Psoas muscle (tissue), 8 donors: ENCODE measurements around the gene TSKU. TPM values are rescaled to one million over a fixed set of nuclear protein-coding genes. Genes with fewer than 3 reads are reported as not detected.

Experiments
- ATAC-seq, 4 donors: fragments of 200-7000 bp; cut with Tn5 transposase; one replicate each; pipeline ENCODE4 v1.9.1; 2020; ENCODE audit warnings: moderate library complexity in 3 of 4, mild to moderate bottlenecking in 2 of 4
- DNase-seq, 2 donors: peaks; one replicate each; pipeline ENCODE4 v3.0.0-alpha.2; 2020
- H3K27ac ChIP-seq: fragments of 200-600 bp; one replicate; pipeline ENCODE4 v1.8.0; 2022
- H3K27me3 ChIP-seq, 3 donors: fragments of 200-600 bp in 1 of 3; one replicate each; pipeline versions ENCODE4 v1.6.1 to v1.8.0; 2013 to 2022; ENCODE audit warnings: low read length in 2 of 3, mild to moderate bottlenecking in 2 of 3, moderate library complexity in 1 of 3; ENCODE audit not compliant: insufficient read depth in 3 of 3
- H3K36me3 ChIP-seq, 2 donors: fragments of 200-600 bp in 1 of 2; one replicate each; pipeline versions ENCODE4 v1.6.1 to v1.8.0; 2013 to 2022; ENCODE audit warnings: low read depth in 1 of 2, mild to moderate bottlenecking in 1 of 2, moderate library complexity in 1 of 2; ENCODE audit not compliant: insufficient read depth in 1 of 2
- H3K4me1 ChIP-seq: fragments of 200-600 bp; one replicate; pipeline ENCODE4 v1.8.0; 2022
- H3K4me3 ChIP-seq: fragments of 200-600 bp; one replicate; pipeline ENCODE4 v1.8.0; 2022; ENCODE audit warnings: mild to moderate bottlenecking
- H3K9me3 ChIP-seq: fragments of 200-600 bp; one replicate; pipeline ENCODE4 v1.8.0; 2022
- WGBS, 3 donors: extraction: QIAGEN DNeasy Blood & Tissue Kit; methylation state at CpG; one replicate each; pipeline versions ENCODE4 v1.1.6 to v1.1.7; 2013; 5-methylcytosine and 5-hydroxymethylcytosine counted together
- intact Hi-C, 2 donors: fragments of 100-400 bp; cut with DNase I; formaldehyde crosslinking; loops; one replicate each; pipeline versions ENCODE4 v1.11.0 to v1.14.2; 2022
- polyA plus RNA-seq, 3 donors: library from polyadenylated mRNA; stranded (reverse); fragments of 200-250 nt; gene quantifications; one replicate each; pipeline ENCODE4 v1.2.3, GENCODE V29; 2013
- total RNA-seq, 4 donors: library from RNA; stranded (reverse); fragmentation: NEBNext Ultra II Directional in 2 of 4; extraction: Animal tissue kit (Norgen Biotek cat#: 25700) in 2 of 4; gene quantifications; one replicate each; pipeline versions ENCODE4 v1.2.1 to v1.2.4, GENCODE V29; 2021 to 2023
- TF ChIP-seq, protein P1 (sequence below): fragments of 200-600 bp; IDR thresholded peaks from one replicate; pipeline ENCODE4 v1.8.0; 2022; ENCODE audit warnings: antibody characterized with exemption
- donor health status: healthy with polysubstance abuse.
- donor health status: DM: no; HTN: no; CAD: no; lungs with moderate emphysema.
- donor health status: Bipolar disorder and iron deficiency.
- donor health status: healthy.
- donor health status: DM: yes; HTN: yes; CAD: no.
- donor health status: DM: no; HTN: no; CAD: no.
- donor health status: DM: no; HTN: no; CAD: no.
- donor health status: DM: yes; HTN: yes; CAD: no.

The TSKU gene
- total and polyA plus RNA-seq, 7 donors = 3.1 to 11.4 (median 4.0) TPM

DNA sequence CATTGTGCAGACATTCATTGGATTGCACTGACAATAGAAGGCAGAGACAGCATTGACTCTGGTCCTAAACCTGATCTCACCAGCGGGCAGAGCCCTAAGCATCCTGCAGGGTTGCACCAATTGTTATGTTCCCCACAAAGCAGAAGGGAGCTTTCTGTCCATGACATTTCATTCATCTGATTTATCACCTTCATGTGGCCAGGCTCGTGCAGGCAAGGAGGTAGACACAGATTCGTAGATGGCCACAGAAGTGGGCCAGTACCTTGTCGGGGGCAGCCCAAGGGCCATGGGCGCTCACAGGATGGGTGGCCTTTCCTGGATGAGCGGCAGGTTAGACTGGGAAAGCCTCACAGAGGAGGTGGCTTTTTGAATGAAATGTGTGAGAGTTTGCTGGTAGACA, 2.9 kb downstream of the TSKU start:
- H3K9me3 ChIP-seq = no peaks in the 10 kb centered on the region
- TF ChIP-seq, protein P1, sequence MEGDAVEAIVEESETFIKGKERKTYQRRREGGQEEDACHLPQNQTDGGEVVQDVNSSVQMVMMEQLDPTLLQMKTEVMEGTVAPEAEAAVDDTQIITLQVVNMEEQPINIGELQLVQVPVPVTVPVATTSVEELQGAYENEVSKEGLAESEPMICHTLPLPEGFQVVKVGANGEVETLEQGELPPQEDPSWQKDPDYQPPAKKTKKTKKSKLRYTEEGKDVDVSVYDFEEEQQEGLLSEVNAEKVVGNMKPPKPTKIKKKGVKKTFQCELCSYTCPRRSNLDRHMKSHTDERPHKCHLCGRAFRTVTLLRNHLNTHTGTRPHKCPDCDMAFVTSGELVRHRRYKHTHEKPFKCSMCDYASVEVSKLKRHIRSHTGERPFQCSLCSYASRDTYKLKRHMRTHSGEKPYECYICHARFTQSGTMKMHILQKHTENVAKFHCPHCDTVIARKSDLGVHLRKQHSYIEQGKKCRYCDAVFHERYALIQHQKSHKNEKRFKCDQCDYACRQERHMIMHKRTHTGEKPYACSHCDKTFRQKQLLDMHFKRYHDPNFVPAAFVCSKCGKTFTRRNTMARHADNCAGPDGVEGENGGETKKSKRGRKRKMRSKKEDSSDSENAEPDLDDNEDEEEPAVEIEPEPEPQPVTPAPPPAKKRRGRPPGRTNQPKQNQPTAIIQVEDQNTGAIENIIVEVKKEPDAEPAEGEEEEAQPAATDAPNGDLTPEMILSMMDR = no peak
- H3K27me3 ChIP-seq = peaks cover 0 to 3% (median 0%) of the 10 kb centered on the region in 3 donors
- ATAC-seq (no peak), DNase-seq (no peak)
- WGBS, 3 donors = 84 to 92% (median 87%) methylated on average over 6 of the region's 6 CpGs
- H3K27ac ChIP-seq = no peak overlapping the region
- no peaks in the 10 kb centered on the region for H3K36me3 ChIP-seq
- peaks cover 3% of the 10 kb centered on the region for H3K4me1 ChIP-seq
- intact Hi-C loops = no loop called here
- H3K4me3 ChIP-seq = no peak overlapping the region

DNA sequence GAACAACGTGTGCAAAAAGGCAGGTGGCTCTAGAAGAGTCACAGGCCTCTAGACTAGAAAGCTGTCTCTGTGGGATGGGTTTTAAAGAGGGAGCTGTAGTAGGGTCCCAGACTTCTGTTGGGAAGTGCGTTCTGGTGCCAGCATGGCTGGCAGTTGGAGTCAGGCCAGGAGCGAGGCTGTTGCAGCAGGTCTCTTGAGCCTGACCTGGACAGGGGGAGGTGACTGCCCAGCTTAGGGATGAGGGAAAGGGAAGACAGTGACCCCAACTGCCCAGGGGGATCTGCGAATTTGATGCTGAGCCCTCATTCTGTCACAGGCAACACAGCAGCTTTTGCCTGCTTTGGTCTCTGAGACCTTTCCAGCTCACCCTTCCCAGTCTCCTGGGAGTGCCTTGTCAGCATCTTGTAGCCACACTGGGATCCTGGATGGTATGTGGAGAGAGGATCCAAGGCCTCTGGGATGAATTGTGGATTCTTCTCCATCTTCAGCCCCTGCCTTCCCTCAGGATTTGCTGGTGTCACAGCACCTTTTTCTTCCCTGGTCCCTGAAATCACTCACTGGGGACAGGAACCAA, 3.4 kb downstream of the TSKU start:
- TF ChIP-seq, protein P1 = no peak
- intact Hi-C loops = no loop called here
- H3K4me3 ChIP-seq = no peak overlapping the region

DNA sequence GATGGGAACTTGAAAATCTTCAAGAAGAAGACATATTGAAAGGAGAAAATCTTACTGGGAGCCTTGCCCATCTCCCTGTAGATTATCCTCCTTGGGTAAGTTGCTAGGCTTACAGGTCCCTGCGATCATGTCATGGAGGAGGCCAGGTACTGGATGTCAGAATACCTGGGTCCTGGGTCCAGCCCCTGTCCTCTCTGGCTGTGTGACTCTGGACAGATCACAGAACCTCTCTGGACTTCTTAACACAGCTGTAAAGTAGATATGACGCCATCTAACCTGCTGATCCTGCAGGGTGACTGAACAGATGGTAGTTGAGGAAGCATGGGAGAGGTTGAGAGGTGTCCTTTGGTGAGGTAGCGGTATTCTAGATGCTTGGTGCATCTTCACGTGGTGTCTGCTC, 4.1 kb downstream of the TSKU start:
- DNase-seq = no peak
- TF ChIP-seq, protein P1 = no peak
- Histone ChIP-seq H3K4me1 (peaks cover 3% of the 10 kb centered on the region), H3K27ac (no peak overlapping the region), H3K4me3 (no peak overlapping the region), H3K27me3 (peaks cover 0 to 3% (median 0%) of the 10 kb centered on the region in 3 donors), H3K9me3 (no peaks in the 10 kb centered on the region), H3K36me3 (no peaks in the 10 kb centered on the region)
- intact Hi-C loops = no loop called here
- WGBS, 3 donors = 89 to 98% (median 92%) methylated on average over 4 of the region's 4 CpGs
- no peak for ATAC-seq

More for the DNA sequence above, 3.4 kb downstream of the TSKU start:
- Histone ChIP-seq H3K36me3 (no peaks in the 10 kb centered on the region), H3K4me1 (peaks cover 3% of the 10 kb centered on the region), H3K27ac (no peak overlapping the region), H3K9me3 (no peaks in the 10 kb centered on the region), H3K27me3 (peaks cover 0 to 3% (median 0%) of the 10 kb centered on the region in 3 donors)
- 74 to 77% (median 74%) methylated on average over 4 of the region's 4 CpGs for WGBS, 3 donors
- DNase-seq = no peak
- no peak for ATAC-seq

DNA sequence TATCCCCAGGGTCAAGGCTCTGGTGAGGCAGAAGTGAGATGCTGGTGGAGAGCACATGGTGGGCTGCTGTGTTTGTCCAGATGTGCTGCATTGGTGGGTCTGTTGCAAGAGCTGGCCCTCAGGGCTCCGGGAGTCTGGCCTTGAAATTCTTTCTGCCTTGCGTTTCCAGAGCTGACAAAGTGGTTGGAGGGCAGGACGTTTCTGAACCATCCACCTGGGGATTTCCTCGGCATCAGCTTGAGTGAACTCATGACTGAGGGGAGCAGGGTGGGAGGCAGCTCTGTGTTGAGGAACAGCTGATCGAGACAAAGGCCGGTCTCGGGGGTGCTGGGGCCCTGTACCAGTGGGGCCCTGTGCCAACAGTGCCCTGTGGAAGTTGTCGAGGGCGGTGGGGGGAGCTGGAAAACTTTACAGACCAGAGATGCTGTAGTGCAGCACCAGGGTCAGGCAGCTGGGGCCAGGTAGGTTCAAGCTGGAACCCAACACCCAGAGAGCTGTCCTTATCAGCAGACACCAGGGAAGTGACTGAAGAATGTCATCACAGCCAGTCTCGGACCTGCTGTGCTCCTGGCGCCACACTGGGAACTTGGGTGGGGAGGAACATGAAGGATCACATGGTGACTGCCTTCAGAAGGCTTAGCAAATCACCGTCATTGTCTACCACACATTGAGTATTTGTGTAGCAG, 4.9 kb downstream of the TSKU start:
- intact Hi-C loops = no loop called here
- peak; percentile 62 to 75 for DNase-seq
- ATAC-seq = peak in 1 of 4 donors; percentile 19
- H3K4me1 ChIP-seq = peaks cover 3% of the 10 kb centered on the region
- no peaks in the 10 kb centered on the region for H3K9me3 ChIP-seq
- no peaks in the 10 kb centered on the region for H3K36me3 ChIP-seq
- H3K27ac ChIP-seq = no peak overlapping the region
- no peak overlapping the region for H3K4me3 ChIP-seq
- H3K27me3 ChIP-seq = no peaks in the 10 kb centered on the region
- 58 to 65% (median 62%) methylated on average over 12 of the region's 12 CpGs for WGBS, 3 donors
- TF ChIP-seq, protein P1 = no peak
